ENCODE measurements around the gene JMJD7.

Gene JMJD7

GRCh38 chr15:41801185-41801584 is 26.7 kb upstream of the JMJD7 start:
- no peak for DNase-seq (ENCODE audit: low spot score)

GRCh38 chr15:41801850-41802455 is 25.9 kb upstream of the JMJD7 start:
- DNase-seq (ENCODE audit: low spot score), result no peak

GRCh38 chr15:41804361-41804760 is 23.5 kb upstream of the JMJD7 start:
- no peak for DNase-seq (ENCODE audit: low spot score)

GRCh38 chr15:41804916-41805666 is 22.8 kb upstream of the JMJD7 start:
- no peak for DNase-seq (ENCODE audit: low spot score)

- no peak for DNase-seq (ENCODE audit: low spot score)
Observed at GRCh38 chr15:41805711-41806110, 22.2 kb upstream of the JMJD7 start.

GRCh38 chr15:41806291-41807181 is 21.4 kb upstream of the JMJD7 start:
- DNase-seq (ENCODE audit: low spot score), result no peak

- DNase-seq (ENCODE audit: low spot score), result no peak
Observed at GRCh38 chr15:41809121-41809520, 18.8 kb upstream of the JMJD7 start.

GRCh38 chr15:41809526-41810220 is 18.2 kb upstream of the JMJD7 start:
- DNase-seq (ENCODE audit: low spot score), result no peak

GRCh38 chr15:41810651-41811431 is 17.1 kb upstream of the JMJD7 start:
- no peak for DNase-seq (ENCODE audit: low spot score)

GRCh38 chr15:41811432-41812195 is 16.3 kb upstream of the JMJD7 start:
- DNase-seq (ENCODE audit: low spot score), result peak; percentile 78

- DNase-seq (ENCODE audit: low spot score), result no peak
Observed at GRCh38 chr15:41812820-41813375, 15.0 kb upstream of the JMJD7 start.

GRCh38 chr15:41813426-41813825 is 14.5 kb upstream of the JMJD7 start:
- DNase-seq (ENCODE audit: low spot score), result no peak

GRCh38 chr15:41814534-41814933 is 13.4 kb upstream of the JMJD7 start:
- no peak for DNase-seq (ENCODE audit: low spot score)

GRCh38 chr15:41816788-41817187 is 11.1 kb upstream of the JMJD7 start:
- no peak for DNase-seq (ENCODE audit: low spot score)

GRCh38 chr15:41817327-41817726 is 10.6 kb upstream of the JMJD7 start:
- DNase-seq (ENCODE audit: low spot score), result no peak

GRCh38 chr15:41817781-41818180 is 10.1 kb upstream of the JMJD7 start:
- no peak for DNase-seq (ENCODE audit: low spot score)

GRCh38 chr15:41819455-41820050 is 8.3 kb upstream of the JMJD7 start:
- no peak for DNase-seq (ENCODE audit: low spot score)

GRCh38 chr15:41820791-41821423 is 7.0 kb upstream of the JMJD7 start:
- no peak for DNase-seq (ENCODE audit: low spot score)

- DNase-seq (ENCODE audit: low spot score), result no peak
Observed at GRCh38 chr15:41821831-41822230, 6.1 kb upstream of the JMJD7 start.

Data from LoVo (cell line).